Gastrocnemius medialis (tissue), 4 donors: ENCODE measurements around the gene CAND2. TPM values are rescaled to one million over a fixed set of nuclear protein-coding genes. Genes with fewer than 3 reads are reported as not detected.

Experiments used
- ATAC-seq, 2 donors: fragments of 150-250 bp; one replicate each; pipeline ENCODE4 v1.9.1; 2016
- DNase-seq, 2 donors: peaks; one replicate each; pipeline ENCODE4 v3.0.0-alpha.2; 2019
- H3K27ac ChIP-seq, 4 donors: fragments of 200-600 bp; sonication (generic); 1 replicate in 1 of 4; 2 replicates in 3 of 4; pipeline ENCODE4 v1.5.1; 2016 to 2018; ENCODE audit warnings: mild to moderate bottlenecking in 2 of 4, moderate library complexity in 1 of 4
- H3K27me3 ChIP-seq, 3 donors: fragments of 200-600 bp; sonication (generic) in 2 of 3; 1 replicate in 1 of 3; 2 replicates in 2 of 3; pipeline versions ENCODE4 v1.5.1 to v1.6.0; 2016 to 2019; ENCODE audit warnings: mild to moderate bottlenecking in 1 of 3, moderate library complexity in 1 of 3
- H3K36me3 ChIP-seq, 2 donors: fragments of 200-600 bp; sonication (generic) in 1 of 2; one replicate each; pipeline ENCODE4 v1.5.1; 2017 to 2018
- H3K4me1 ChIP-seq, 2 donors: fragments of 200-600 bp; sonication (generic) in 1 of 2; one replicate each; pipeline ENCODE4 v1.5.1; 2016 to 2017; ENCODE audit warnings: mild to moderate bottlenecking in 2 of 2
- H3K4me3 ChIP-seq, 4 donors: fragments of 200-600 bp; sonication (generic) in 3 of 4; 1 replicate in 1 of 4; 2 replicates in 3 of 4; pipeline ENCODE4 v1.5.1; 2016 to 2019; ENCODE audit warnings: mild to moderate bottlenecking in 2 of 4
- H3K9me3 ChIP-seq, 3 donors: fragments of 200-600 bp; sonication (generic) in 2 of 3; 1 replicate in 1 of 3; 2 replicates in 2 of 3; pipeline ENCODE4 v1.5.1; 2016 to 2019
- POLR2A ChIP-seq, 2 donors: fragments of 450-650 bp; IDR thresholded peaks; one replicate each; pipeline ENCODE4 v1.6.1; 2017; ENCODE audit warnings: antibody characterized with exemption in 2 of 2, mild to moderate bottlenecking in 2 of 2, moderate library complexity in 2 of 2
- in situ Hi-C, 4 donors: fragments of 200-750 bp; cut with MboI; loops; one replicate each; pipeline versions ENCODE4 v1.15.0 to v1.8.0; 2017; ENCODE audit warnings: low sequenced_read_pairs in 4 of 4
- intact Hi-C: fragments of 100-400 bp; cut with DNase I; formaldehyde crosslinking; loops from one replicate; pipeline ENCODE4 v1.15.1; 2023; ENCODE audit warnings: low total_unique reads
- total RNA-seq, 4 donors: library from RNA; depleted of rRNA; stranded (reverse); fragments of >200 nt; gene quantifications; one replicate each; pipeline versions ENCODE4 v1.1.0 to v1.2.3, GENCODE V29; 2016
- TF ChIP-seq, protein P1 (sequence below), 5 experiments: fragments of 450-650 bp in 3 of 5; fragments of 200-600 bp in 2 of 5; sonication (generic) in 2 of 5; IDR thresholded peaks in 4 of 5; conservative IDR thresholded peaks in 1 of 5; 1 replicate in 4 of 5; 2 replicates in 1 of 5; pipeline ENCODE4 v1.5.1; 2016 to 2019; ENCODE audit warnings: antibody characterized with exemption in 5 of 5, mild to moderate bottlenecking in 3 of 5, moderate library complexity in 3 of 5

CAND2 gene
- total RNA-seq, 4 donors from 2014 or later, result 133 to 308 (median 181) TPM

- in situ Hi-C loops (no loop called here), intact Hi-C loops (no loop called here)
- H3K36me3 ChIP-seq, result peaks cover 2 to 70% of the 10 kb centered on the region in 2 donors
- peaks cover 10 to 17% of the 10 kb centered on the region in 2 donors for H3K4me1 ChIP-seq
- peak overlapping the region in 2 of 4 donors; percentile 60 to 74 for H3K27ac ChIP-seq
- no peak for DNase-seq
- ATAC-seq, result no peak
- H3K9me3 ChIP-seq, result no peaks in the 10 kb centered on the region
- H3K4me3 ChIP-seq, result no peak overlapping the region
- no peak for TF ChIP-seq POLR2A (IDR thresholded peaks at IDR 0.05)
- TF ChIP-seq, protein P1, sequence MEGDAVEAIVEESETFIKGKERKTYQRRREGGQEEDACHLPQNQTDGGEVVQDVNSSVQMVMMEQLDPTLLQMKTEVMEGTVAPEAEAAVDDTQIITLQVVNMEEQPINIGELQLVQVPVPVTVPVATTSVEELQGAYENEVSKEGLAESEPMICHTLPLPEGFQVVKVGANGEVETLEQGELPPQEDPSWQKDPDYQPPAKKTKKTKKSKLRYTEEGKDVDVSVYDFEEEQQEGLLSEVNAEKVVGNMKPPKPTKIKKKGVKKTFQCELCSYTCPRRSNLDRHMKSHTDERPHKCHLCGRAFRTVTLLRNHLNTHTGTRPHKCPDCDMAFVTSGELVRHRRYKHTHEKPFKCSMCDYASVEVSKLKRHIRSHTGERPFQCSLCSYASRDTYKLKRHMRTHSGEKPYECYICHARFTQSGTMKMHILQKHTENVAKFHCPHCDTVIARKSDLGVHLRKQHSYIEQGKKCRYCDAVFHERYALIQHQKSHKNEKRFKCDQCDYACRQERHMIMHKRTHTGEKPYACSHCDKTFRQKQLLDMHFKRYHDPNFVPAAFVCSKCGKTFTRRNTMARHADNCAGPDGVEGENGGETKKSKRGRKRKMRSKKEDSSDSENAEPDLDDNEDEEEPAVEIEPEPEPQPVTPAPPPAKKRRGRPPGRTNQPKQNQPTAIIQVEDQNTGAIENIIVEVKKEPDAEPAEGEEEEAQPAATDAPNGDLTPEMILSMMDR (IDR thresholded peaks at IDR 0.05 in 4 of 5, conservative IDR thresholded peaks at IDR 0.05 in 1 of 5), result no peak
- H3K27me3 ChIP-seq, result no peaks in the 10 kb centered on the region
Observed at GRCh38 chr3:12818273-12818672, 21.8 kb downstream of the CAND2 start.

GRCh38 chr3:12818773-12819172 lies 22.3 kb downstream of the CAND2 start:
- no peak for ATAC-seq

GRCh38 chr3:12822725-12823373 lies 26.4 kb downstream of the CAND2 start:
- in situ Hi-C loops (no loop called here), intact Hi-C loops (no loop called here)
- H3K36me3 ChIP-seq, result peaks cover 2 to 61% of the 10 kb centered on the region in 2 donors
- TF ChIP-seq, protein P1 (IDR thresholded peaks at IDR 0.05 in 4 of 5, conservative IDR thresholded peaks at IDR 0.05 in 1 of 5), result no peak
- H3K27ac ChIP-seq, result peak overlapping the region in 2 of 4 donors; percentile 49 to 63
- peaks cover under 1 to 1% of the 10 kb centered on the region in 2 donors for H3K4me1 ChIP-seq
- DNase-seq (no peak), ATAC-seq (no peak)
- H3K9me3 ChIP-seq, result no peaks in the 10 kb centered on the region
- H3K27me3 ChIP-seq, result no peaks in the 10 kb centered on the region
- H3K4me3 ChIP-seq, result no peak overlapping the region

More at GRCh38 chr3:12818773-12819172, 22.3 kb downstream of the CAND2 start:
- H3K27me3 ChIP-seq, result no peaks in the 10 kb centered on the region
- intact Hi-C loops, result no loop called here
- no peak overlapping the region for H3K4me3 ChIP-seq
- H3K4me1 ChIP-seq, result peaks cover 10 to 17% of the 10 kb centered on the region in 2 donors
- H3K9me3 ChIP-seq, result no peaks in the 10 kb centered on the region
- H3K36me3 ChIP-seq, result peaks cover 2 to 70% of the 10 kb centered on the region in 2 donors
- in situ Hi-C loops, result no loop called here
- TF ChIP-seq, protein P1 (IDR thresholded peaks at IDR 0.05 in 4 of 5, conservative IDR thresholded peaks at IDR 0.05 in 1 of 5), result no peak
- no peak for TF ChIP-seq POLR2A (IDR thresholded peaks at IDR 0.05)
- H3K27ac ChIP-seq, result peak overlapping the region in 2 of 4 donors; percentile 60 to 74
- DNase-seq, result no peak

DNA sequence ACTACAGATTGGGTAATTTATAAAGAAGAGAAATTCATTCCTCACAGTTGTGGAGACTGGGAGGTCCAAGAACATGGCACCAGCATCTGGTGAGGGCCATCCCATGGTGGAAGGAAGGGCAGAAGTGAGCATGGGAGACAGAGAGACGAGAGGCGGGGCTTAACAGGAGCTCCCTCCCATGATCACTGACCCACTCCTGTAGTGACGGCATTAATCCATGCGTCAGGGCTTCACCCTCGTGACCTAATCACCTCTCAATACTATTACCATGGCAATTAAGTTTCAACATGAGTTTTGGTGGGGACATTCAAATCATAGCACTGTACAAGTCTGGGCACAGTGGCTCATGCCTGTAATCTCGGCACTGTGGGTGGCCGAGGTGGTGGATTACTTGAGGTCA lies 27.8 kb downstream of the CAND2 start:
- in situ Hi-C loops (no loop called here), intact Hi-C loops (no loop called here)
- ATAC-seq (no peak), DNase-seq (no peak)
- H3K4me1 ChIP-seq, result no peaks in the 10 kb centered on the region
- TF ChIP-seq, protein P1 (IDR thresholded peaks at IDR 0.05 in 4 of 5, conservative IDR thresholded peaks at IDR 0.05 in 1 of 5), result no peak
- no peak for TF ChIP-seq POLR2A (IDR thresholded peaks at IDR 0.05)
- H3K36me3 ChIP-seq, result peaks cover 2 to 67% of the 10 kb centered on the region in 2 donors
- H3K27me3 ChIP-seq, result no peaks in the 10 kb centered on the region
- H3K4me3 ChIP-seq, result no peak overlapping the region
- H3K27ac ChIP-seq, result peak overlapping the region in 2 of 4 donors; percentile 23 to 29
- no peaks in the 10 kb centered on the region for H3K9me3 ChIP-seq
